Heart right ventricle (tissue), 16 donors: Measurements from ENCODE around the gene TBC1D23. TPM values are rescaled to one million over a fixed set of nuclear protein-coding genes. Genes with fewer than 3 reads are reported as not detected.

Source experiments
- ATAC-seq, 8 donors: fragments of 200-7000 bp; cut with Tn5 transposase; one replicate each; pipeline ENCODE4 v1.9.1; 2020; ENCODE audit warnings: mild to moderate bottlenecking in 8 of 8, moderate library complexity in 8 of 8, moderate number of reproducible peaks in 1 of 8
- DNase-seq, 2 donors: peaks; one replicate each; pipeline ENCODE4 v3.0.0-alpha.2; 2020
- H3K27ac ChIP-seq, 10 donors: fragments of 200-600 bp; sonication (generic) in 2 of 10; one replicate each; pipeline versions ENCODE4 v1.5.0 to v1.8.0; 2020 to 2022; ENCODE audit warnings: mild to moderate bottlenecking in 3 of 10
- H3K27me3 ChIP-seq, 7 donors: fragments of 200-600 bp; one replicate each; pipeline ENCODE4 v1.8.0; 2021 to 2022; ENCODE audit warnings: mild to moderate bottlenecking in 2 of 7
- H3K36me3 ChIP-seq, 9 donors: fragments of 200-600 bp; sonication (generic) in 1 of 9; one replicate each; pipeline versions ENCODE4 v1.5.0 to v1.8.0; 2020 to 2022; ENCODE audit warnings: mild to moderate bottlenecking in 2 of 9
- H3K4me1 ChIP-seq, 9 donors: fragments of 200-600 bp; sonication (generic) in 1 of 9; one replicate each; pipeline versions ENCODE4 v1.5.0 to v1.8.0; 2020 to 2022; ENCODE audit warnings: mild to moderate bottlenecking in 4 of 9
- H3K4me3 ChIP-seq, 10 donors: fragments of 200-600 bp; sonication (generic) in 2 of 10; one replicate each; pipeline versions ENCODE4 v1.5.0 to v1.8.0; 2020 to 2022; ENCODE audit warnings: mild to moderate bottlenecking in 7 of 10, moderate library complexity in 2 of 10
- H3K9me3 ChIP-seq, 11 donors: fragments of 200-600 bp in 10 of 11; sonication (generic) in 2 of 11; one replicate each; pipeline versions ENCODE4 v1.5.0 to v1.8.0; 2013 to 2022; ENCODE audit warnings: mild to moderate bottlenecking in 2 of 11, control low read depth in 1 of 11, moderate library complexity in 1 of 11
- WGBS, 2 donors: extraction: QIAGEN DNeasy Blood & Tissue Kit; methylation state at CpG; one replicate each; pipeline ENCODE4 v1.1.7; 2013; ENCODE audit warnings: inconsistent platforms in 1 of 2; 5-methylcytosine and 5-hydroxymethylcytosine counted together
- intact Hi-C, 10 donors: fragments of 100-400 bp; cut with DNase I; formaldehyde crosslinking; loops; one replicate each; pipeline versions ENCODE4 v1.11.1 to v1.14.2; 2022
- polyA plus RNA-seq, 2 donors: library from polyadenylated mRNA; stranded (reverse); fragments of 200-250 nt; gene quantifications; one replicate each; pipeline ENCODE4 v1.2.3, GENCODE V29; 2013
- total RNA-seq, 10 donors: library from RNA; stranded (reverse); fragmentation: NEBNext Ultra II Directional in 3 of 10; extraction: Animal tissue kit (Norgen Biotek cat#: 25700) in 3 of 10; gene quantifications; one replicate each; pipeline versions ENCODE4 v1.2.1 to v1.2.4, GENCODE V29; 2021 to 2023
- TF ChIP-seq, protein P1 (sequence below), 9 donors: fragments of 200-600 bp; sonication (generic) in 2 of 9; IDR thresholded peaks; one replicate each; pipeline versions ENCODE4 v1.5.0 to v1.8.0; 2021 to 2022; ENCODE audit warnings: antibody characterized with exemption in 9 of 9, mild to moderate bottlenecking in 5 of 9, moderate library complexity in 1 of 9
- donor health status: Arrhythmogenic right ventricular cardiomyopathy.
- donor health status: ischemic (EF 13 %, LVEDD 7.1; RV severe dilation, severe dysfunction).
- donor health status: healthy with polysubstance abuse.
- donor health status: DM: no; HTN: yes; CAD: no.
- donor health status: DM: no; HTN: no; CAD: no.
- donor health status: ischemic (EF 25% LVEDD 6.9; RV normal size, moderate dysfunction).
- donor health status: ischemic (EF 25% LVEDD 5.7; RV mildly dilated, moderate dysfunction).
- donor health status: healthy.
- donor health status: DM: yes; HTN: yes; CAD: no.
- donor health status: Ischemic cardiomyopathy.
- donor health status: ischemic (EF 35%, LVEDD 5.7; RV mildly dilated, moderate dysfunction).
- donor health status: nonischemic (EF 11% LVEDD 7.7; RV severe dilation, severe dysfunction).
- donor health status: DM: yes; HTN: yes; CAD: no.
- donor health status: PGD.
- donor health status: ischemic (EF 29% LVEDD 5.4; RV normal size, mild dysfunction).
- donor health status: nonischemic (EF 23%, LVEDD 6.1; RV moderate dilation, normal function).

Gene TBC1D23
- total and polyA plus RNA-seq, 12 donors = 18.8 to 40.4 (median 28.7) TPM

DNA sequence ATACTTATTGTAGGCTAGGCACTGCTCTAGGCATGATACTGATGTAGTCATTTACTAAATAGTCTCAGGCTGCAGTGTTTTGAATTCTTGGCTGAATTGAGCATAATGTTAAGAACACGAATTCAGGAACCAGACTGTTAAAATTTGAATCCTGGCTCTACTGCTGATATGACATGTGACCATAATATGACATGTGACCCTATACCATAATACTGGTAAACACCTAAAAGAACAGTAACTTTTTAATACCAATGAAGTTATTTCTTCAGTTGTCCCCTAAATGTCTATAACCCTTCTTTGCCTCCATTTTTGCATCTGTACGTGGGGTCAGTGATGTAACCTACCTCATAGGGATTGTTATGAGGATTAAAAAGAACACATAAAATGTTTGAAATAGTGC, 18.1 kb downstream of the TBC1D23 start:
- 83 to 86% methylated on average over 2 of the region's 2 CpGs for WGBS, 2 donors
- Histone ChIP-seq H3K4me1 (peaks cover 0 to 27% (median 10%) of the 10 kb centered on the region in 9 donors), H3K27ac (no peak overlapping the region), H3K4me3 (no peak overlapping the region), H3K9me3 (no peaks in the 10 kb centered on the region), H3K36me3 (peaks cover 0 to 45% (median 8%) of the 10 kb centered on the region in 9 donors), H3K27me3 (no peaks in the 10 kb centered on the region)
- intact Hi-C loops = no loop called here
- DNase-seq (no peak), ATAC-seq (no peak)
- TF ChIP-seq, protein P1, sequence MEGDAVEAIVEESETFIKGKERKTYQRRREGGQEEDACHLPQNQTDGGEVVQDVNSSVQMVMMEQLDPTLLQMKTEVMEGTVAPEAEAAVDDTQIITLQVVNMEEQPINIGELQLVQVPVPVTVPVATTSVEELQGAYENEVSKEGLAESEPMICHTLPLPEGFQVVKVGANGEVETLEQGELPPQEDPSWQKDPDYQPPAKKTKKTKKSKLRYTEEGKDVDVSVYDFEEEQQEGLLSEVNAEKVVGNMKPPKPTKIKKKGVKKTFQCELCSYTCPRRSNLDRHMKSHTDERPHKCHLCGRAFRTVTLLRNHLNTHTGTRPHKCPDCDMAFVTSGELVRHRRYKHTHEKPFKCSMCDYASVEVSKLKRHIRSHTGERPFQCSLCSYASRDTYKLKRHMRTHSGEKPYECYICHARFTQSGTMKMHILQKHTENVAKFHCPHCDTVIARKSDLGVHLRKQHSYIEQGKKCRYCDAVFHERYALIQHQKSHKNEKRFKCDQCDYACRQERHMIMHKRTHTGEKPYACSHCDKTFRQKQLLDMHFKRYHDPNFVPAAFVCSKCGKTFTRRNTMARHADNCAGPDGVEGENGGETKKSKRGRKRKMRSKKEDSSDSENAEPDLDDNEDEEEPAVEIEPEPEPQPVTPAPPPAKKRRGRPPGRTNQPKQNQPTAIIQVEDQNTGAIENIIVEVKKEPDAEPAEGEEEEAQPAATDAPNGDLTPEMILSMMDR (IDR thresholded peaks at IDR 0.05) = no peak

DNA sequence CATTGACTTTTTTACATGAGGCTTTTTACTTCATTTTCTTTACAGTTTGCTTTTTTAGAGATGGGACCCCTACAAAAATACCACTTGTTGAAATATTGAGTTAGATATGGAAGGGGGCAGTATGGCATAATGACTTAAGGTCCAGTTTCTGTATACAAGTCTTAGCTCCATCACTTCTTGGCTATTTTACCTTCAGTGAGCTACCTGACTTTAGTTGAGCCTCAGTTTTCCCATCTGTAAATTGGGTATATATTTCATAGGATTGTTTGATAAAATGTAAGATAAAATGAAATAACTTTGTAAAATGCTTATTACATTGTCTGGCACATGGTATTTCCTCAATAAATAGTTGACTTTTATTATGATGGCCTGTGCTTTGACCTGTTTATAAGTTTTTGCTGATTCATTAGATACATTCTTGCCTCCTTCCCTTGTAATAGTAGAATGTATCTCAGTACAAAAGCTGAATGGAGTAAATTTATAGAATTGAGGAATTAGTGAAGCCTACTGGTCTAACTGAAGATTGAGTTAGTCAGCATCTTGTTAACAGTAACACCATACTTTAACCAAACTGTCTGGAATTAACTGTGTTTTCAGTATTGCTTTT, 27.6 kb downstream of the TBC1D23 start:
- intact Hi-C loops = no loop called here
- DNase-seq (no peak), ATAC-seq (no peak)
- Histone ChIP-seq H3K4me1 (peaks cover 0 to 11% (median 0%) of the 10 kb centered on the region in 9 donors), H3K9me3 (no peaks in the 10 kb centered on the region), H3K27ac (no peak overlapping the region), H3K4me3 (no peak overlapping the region), H3K36me3 (peaks cover 0 to 98% (median 20%) of the 10 kb centered on the region in 9 donors), H3K27me3 (no peaks in the 10 kb centered on the region)
- TF ChIP-seq, protein P1 (IDR thresholded peaks at IDR 0.05) = no peak

- intact Hi-C loops = no loop called here
Observed at GRCh38 chr3:100289339-100289738, 28.5 kb downstream of the TBC1D23 start.

DNA sequence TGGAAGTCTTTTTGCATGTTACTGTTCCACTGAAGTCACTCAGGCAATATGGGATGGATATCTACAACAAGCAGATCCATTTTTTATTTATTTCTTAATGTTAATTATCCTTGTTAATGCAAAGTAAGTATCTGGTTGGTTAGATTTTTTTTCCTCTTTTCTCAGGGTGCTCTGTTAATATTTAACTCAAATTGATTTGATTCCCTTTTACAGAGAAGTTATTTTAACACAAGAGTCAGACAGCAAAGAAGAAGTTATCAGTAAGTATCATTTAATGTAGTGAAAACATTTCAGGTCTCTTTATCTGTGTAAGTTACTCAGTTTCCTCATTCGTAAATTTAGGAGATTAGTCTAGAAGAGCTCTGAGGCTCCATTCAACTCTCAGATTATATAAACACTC, 34.3 kb downstream of the TBC1D23 start:
- ATAC-seq (no peak), DNase-seq (no peak)
- intact Hi-C loops = no loop called here
- Histone ChIP-seq H3K4me3 (no peak overlapping the region), H3K9me3 (no peaks in the 10 kb centered on the region), H3K36me3 (peaks cover 0 to 100% (median 31%) of the 10 kb centered on the region in 9 donors), H3K27me3 (no peaks in the 10 kb centered on the region), H3K27ac (no peak overlapping the region), H3K4me1 (no peaks in the 10 kb centered on the region)
- 95 to 96% methylated on average over 1 of the region's 1 CpG for WGBS, 2 donors
- TF ChIP-seq, protein P1 (IDR thresholded peaks at IDR 0.05) = no peak

More at GRCh38 chr3:100289339-100289738, 28.5 kb downstream of the TBC1D23 start:
- Histone ChIP-seq H3K36me3 (peaks cover 0 to 96% (median 20%) of the 10 kb centered on the region in 9 donors), H3K27me3 (no peaks in the 10 kb centered on the region), H3K4me1 (peaks cover 0 to 11% (median 0%) of the 10 kb centered on the region in 9 donors), H3K27ac (no peak overlapping the region), H3K9me3 (no peaks in the 10 kb centered on the region), H3K4me3 (no peak overlapping the region)
- WGBS, 2 donors = 36% methylated on average over 2 of the region's 2 CpGs
- no peak for DNase-seq
- peak in 1 of 8 donors; percentile 41 for ATAC-seq
- TF ChIP-seq, protein P1 (IDR thresholded peaks at IDR 0.05) = no peak
